SK-N-SH (cell line): ENCODE measurements around the gene GFM1. TPM values are rescaled to one million over a fixed set of nuclear protein-coding genes. Genes with fewer than 3 reads are reported as not detected.

Experiments used
- CTCF ChIA-PET: fragments of 300-600, 350-600 bp; formaldehyde crosslinking; extraction: SDS; loops from one replicate; lab custom pipeline; 2021; lab: Yijun Ruan, JAX
- POLR2A ChIA-PET: fragments of 350-600 bp; sonication (Branson Sonifier 250); formaldehyde crosslinking; extraction: SDS; loops from one replicate; lab custom pipeline; 2020; ENCODE audit warnings: antibody characterized with exemption, inconsistent platforms; lab: Yijun Ruan, JAX
- DNase-seq: peaks from one replicate; pipeline ENCODE4 v3.0.0; 2012
- H2AFZ ChIP-seq: fragments of 200-600 bp; sonication (generic); 2 replicates; pipeline ENCODE4 v1.8.1; 2016; ENCODE audit warnings: antibody characterized with exemption, mild to moderate bottlenecking, low read depth
- H3F3A ChIP-seq: fragments of 200-600 bp; sonication (generic); replicated peaks from 2 replicates; pipeline ENCODE3; 2016; ENCODE audit warnings: antibody characterized with exemption, mild to moderate bottlenecking; ENCODE audit not compliant: insufficient read depth
- H3K27ac ChIP-seq, 2 experiments: fragments of 200-500 bp in 1 of 2; fragments of 200-600 bp in 1 of 2; sonication (Bioruptor generic) in 1 of 2; sonication (generic), shearing (Covaris generic) in 1 of 2; 2 replicates each; pipeline versions ENCODE4 v1.5.1 to v1.6.1; 2014 to 2016; ENCODE audit warnings: low read depth in 2 of 2, inconsistent platforms in 1 of 2, low read length in 1 of 2, mild to moderate bottlenecking in 1 of 2, mixed read lengths in 1 of 2
- H3K27me3 ChIP-seq: fragments of 200-600 bp; sonication (generic), shearing (Covaris generic); 2 replicates; pipeline ENCODE4 v1.6.1; 2016; ENCODE audit warnings: mixed run types; ENCODE audit not compliant: insufficient read depth
- H3K36me3 ChIP-seq, 2 experiments: fragments of 200-500 bp in 1 of 2; fragments of 200-600 bp in 1 of 2; sonication (Bioruptor generic) in 1 of 2; sonication (generic) in 1 of 2; replicated peaks in 1 of 2; 2 replicates each; pipeline versions ENCODE3 to v1.5.1; 2014 to 2016; ENCODE audit warnings: low read length in 1 of 2, mild to moderate bottlenecking in 1 of 2; ENCODE audit not compliant: insufficient read depth in 2 of 2, control insufficient read depth in 1 of 2
- H3K4me1 ChIP-seq, 2 experiments: fragments of 200-500 bp in 1 of 2; fragments of 200-600 bp in 1 of 2; sonication (Bioruptor generic) in 1 of 2; sonication (generic), shearing (Covaris generic) in 1 of 2; 2 replicates each; pipeline versions ENCODE4 v1.5.1 to v1.6.1; 2014 to 2016; ENCODE audit warnings: low read depth in 1 of 2, low read length in 1 of 2, mixed run types in 1 of 2; ENCODE audit not compliant: insufficient read depth in 2 of 2, control insufficient read depth in 1 of 2
- H3K4me2 ChIP-seq: fragments of 200-600 bp; sonication (generic), shearing (Covaris generic); 2 replicates; pipeline ENCODE4 v1.6.1; 2017; ENCODE audit warnings: mixed run types
- H3K4me3 ChIP-seq, 2 experiments: fragments of 200-500 bp in 1 of 2; fragments of 200-600 bp in 1 of 2; sonication (Bioruptor generic) in 1 of 2; sonication (generic), shearing (Covaris generic) in 1 of 2; 2 replicates each; pipeline versions ENCODE4 v1.5.1 to v1.8.1; 2014 to 2016; ENCODE audit warnings: low read depth in 2 of 2, inconsistent platforms in 1 of 2, low read length in 1 of 2, mild to moderate bottlenecking in 1 of 2, mixed read lengths in 1 of 2, moderate library complexity in 1 of 2
- H3K79me2 ChIP-seq: fragments of 200-600 bp; sonication (generic); 2 replicates; pipeline ENCODE4 v1.8.1; 2017; ENCODE audit warnings: mild to moderate bottlenecking; ENCODE audit not compliant: insufficient read depth
- H3K9ac ChIP-seq: fragments of 200-600 bp; sonication (generic); 2 replicates; pipeline ENCODE4 v1.6.1; 2017; ENCODE audit warnings: mixed run types
- H3K9me2 ChIP-seq: fragments of 200-600 bp; sonication (generic); 2 replicates; pipeline ENCODE4 v1.6.1; 2017; ENCODE audit warnings: mixed run types
- H3K9me3 ChIP-seq: fragments of 200-600 bp; sonication (generic); 2 replicates; pipeline ENCODE4 v1.6.1; 2017; ENCODE audit warnings: mixed run types, mild to moderate bottlenecking, moderate library complexity
- H4K20me1 ChIP-seq: fragments of 200-600 bp; sonication (generic); 2 replicates; pipeline ENCODE4 v1.6.1; 2017; ENCODE audit warnings: mild to moderate bottlenecking, mixed run types; ENCODE audit not compliant: insufficient read depth
- GABPA ChIP-seq: IDR thresholded peaks from 2 replicates; pipeline ENCODE4 v1.4.0; 2012; ENCODE audit warnings: low read depth, mild to moderate bottlenecking
- MEF2A ChIP-seq: IDR thresholded peaks from 2 replicates; pipeline ENCODE4 v1.4.0; 2012; ENCODE audit warnings: low read depth, borderline replicate concordance
- MXI1 ChIP-seq: IDR thresholded peaks from 2 replicates; pipeline ENCODE4 v1.6.1; 2012; ENCODE audit warnings: mild to moderate bottlenecking, low read depth, low read length, improper control_type of control experiment
- RAD21 ChIP-seq: IDR thresholded peaks from 2 replicates; pipeline ENCODE4 v1.6.1; 2012; ENCODE audit warnings: mild to moderate bottlenecking, low read length
- SIN3A ChIP-seq: IDR thresholded peaks from 2 replicates; pipeline ENCODE4 v1.6.1; 2012; ENCODE audit warnings: low read depth, mild to moderate bottlenecking, low read length, moderate library complexity, borderline replicate concordance
- SMC3 ChIP-seq: IDR thresholded peaks from 2 replicates; pipeline ENCODE4 v1.6.1; 2012; ENCODE audit warnings: low read depth, low read length, improper control_type of control experiment
- WGBS: methylation state at CpG from one replicate; pipeline ENCODE4 v1.1.6; 2017; ENCODE audit warnings: low lambda C conversion rate; 5-methylcytosine and 5-hydroxymethylcytosine counted together
- polyA plus RNA-seq, 3 experiments: library from polyadenylated mRNA; depleted of rRNA; stranded (reverse); fragments of >200 nt; gene quantifications; 2 replicates each; pipeline ENCODE4 v1.2.3, GENCODE V29; 2012
- TF ChIP-seq, protein P1 (sequence below): IDR thresholded peaks from 2 replicates; pipeline ENCODE4 v1.6.1; 2012; ENCODE audit warnings: mild to moderate bottlenecking, low read depth, low read length, moderate library complexity
- TF ChIP-seq, protein P2 (sequence below): fragments of 200-600 bp; sonication (generic); IDR thresholded peaks from 2 replicates; pipeline ENCODE4 v1.6.1; 2017; ENCODE audit warnings: antibody characterized with exemption, mild to moderate bottlenecking, moderate library complexity
- TF ChIP-seq, protein P3 (sequence below): fragments of 150-350 bp; IDR thresholded peaks from 2 replicates; pipeline ENCODE4 v1.6.1; 2016; ENCODE audit warnings: mild to moderate bottlenecking, low read depth, low read length
- TF ChIP-seq, protein P4 (sequence below): IDR thresholded peaks from 2 replicates; pipeline ENCODE4 v1.4.0; 2012; ENCODE audit warnings: low read depth, borderline replicate concordance

Gene GFM1
- polyA plus RNA-seq, 1 of the 3 experiments (the other 2 are of a cell fraction): 25.2 TPM

DNA sequence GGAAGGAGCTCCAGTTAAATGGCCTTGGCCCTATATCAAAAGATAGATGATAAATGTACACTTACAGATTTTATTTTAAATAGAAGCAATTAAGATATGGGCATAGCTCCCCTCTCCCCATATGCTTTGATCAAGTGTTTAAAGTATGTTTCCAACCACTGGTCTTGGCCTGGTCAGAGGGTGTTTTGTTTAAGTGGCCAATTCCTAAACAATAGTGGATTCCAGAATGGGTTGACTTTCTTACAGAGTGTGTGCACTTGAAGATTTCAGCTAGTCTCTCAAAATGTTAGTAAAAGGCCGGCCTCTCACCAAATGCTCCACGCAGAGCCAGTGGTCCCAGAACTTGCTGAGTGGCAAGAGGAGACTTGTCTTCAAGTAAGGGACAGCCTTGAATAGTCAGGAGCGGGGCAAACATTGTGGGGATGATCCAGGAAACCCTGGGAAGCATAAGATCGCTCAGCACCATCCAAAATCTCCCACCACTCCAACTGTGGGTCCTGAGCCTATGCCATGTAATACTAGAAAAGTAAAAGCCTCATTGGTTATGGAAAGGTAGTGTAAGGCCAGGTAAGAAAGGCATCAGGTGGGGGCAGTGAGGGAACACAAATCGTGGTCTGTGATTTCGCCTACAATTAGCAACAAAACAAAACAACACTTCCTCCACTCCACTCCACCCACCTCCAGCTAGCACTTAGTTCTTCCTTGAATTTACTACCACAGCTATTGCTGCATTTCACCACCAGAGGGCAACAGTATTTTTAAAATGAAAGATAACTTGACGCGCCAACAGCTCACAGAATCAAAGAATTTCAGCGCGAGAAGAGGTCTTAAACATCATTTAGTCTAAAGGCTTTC, 83.1 kb downstream of the GFM1 start:
- Histone ChIP-seq H3K36me3 (no peaks in the 10 kb centered on the region), H3K9me2 (no peaks in the 10 kb centered on the region), H3K27me3 (no peaks in the 10 kb centered on the region), H3K4me1 (peaks cover 17 to 20% of the 10 kb centered on the region in 2 experiments; a peak in 3 of 4 replicates), H3K4me3 (no peak overlapping the region; a peak in 1 of 4 replicates), H3K9me3 (no peaks in the 10 kb centered on the region), H3K27ac (no peak overlapping the region), H2AFZ (no peak overlapping the region), H3F3A (peaks cover 24% of the 10 kb centered on the region), H4K20me1 (no peaks in the 10 kb centered on the region)
- WGBS: 26% methylated on average over 10 of the region's 10 CpGs
- DNase-seq: peak; percentile 75
- ChIA-PET CTCF (interaction anchor here (0.5 to 7.3 kb wide), 43 partner anchors 9 to 1172 kb away, joined by 3 to 146 read pairs (median 4); partner anchors contain the start of gene MFSD1), POLR2A (interaction anchor here (1.1 kb wide), 1 partner anchor 62 kb away, joined by 3 read pairs; no protein-coding TSS in a partner anchor)
- no peak for TF ChIP-seq MXI1
- no peak for TF ChIP-seq SIN3A
- TF ChIP-seq, protein P1, sequence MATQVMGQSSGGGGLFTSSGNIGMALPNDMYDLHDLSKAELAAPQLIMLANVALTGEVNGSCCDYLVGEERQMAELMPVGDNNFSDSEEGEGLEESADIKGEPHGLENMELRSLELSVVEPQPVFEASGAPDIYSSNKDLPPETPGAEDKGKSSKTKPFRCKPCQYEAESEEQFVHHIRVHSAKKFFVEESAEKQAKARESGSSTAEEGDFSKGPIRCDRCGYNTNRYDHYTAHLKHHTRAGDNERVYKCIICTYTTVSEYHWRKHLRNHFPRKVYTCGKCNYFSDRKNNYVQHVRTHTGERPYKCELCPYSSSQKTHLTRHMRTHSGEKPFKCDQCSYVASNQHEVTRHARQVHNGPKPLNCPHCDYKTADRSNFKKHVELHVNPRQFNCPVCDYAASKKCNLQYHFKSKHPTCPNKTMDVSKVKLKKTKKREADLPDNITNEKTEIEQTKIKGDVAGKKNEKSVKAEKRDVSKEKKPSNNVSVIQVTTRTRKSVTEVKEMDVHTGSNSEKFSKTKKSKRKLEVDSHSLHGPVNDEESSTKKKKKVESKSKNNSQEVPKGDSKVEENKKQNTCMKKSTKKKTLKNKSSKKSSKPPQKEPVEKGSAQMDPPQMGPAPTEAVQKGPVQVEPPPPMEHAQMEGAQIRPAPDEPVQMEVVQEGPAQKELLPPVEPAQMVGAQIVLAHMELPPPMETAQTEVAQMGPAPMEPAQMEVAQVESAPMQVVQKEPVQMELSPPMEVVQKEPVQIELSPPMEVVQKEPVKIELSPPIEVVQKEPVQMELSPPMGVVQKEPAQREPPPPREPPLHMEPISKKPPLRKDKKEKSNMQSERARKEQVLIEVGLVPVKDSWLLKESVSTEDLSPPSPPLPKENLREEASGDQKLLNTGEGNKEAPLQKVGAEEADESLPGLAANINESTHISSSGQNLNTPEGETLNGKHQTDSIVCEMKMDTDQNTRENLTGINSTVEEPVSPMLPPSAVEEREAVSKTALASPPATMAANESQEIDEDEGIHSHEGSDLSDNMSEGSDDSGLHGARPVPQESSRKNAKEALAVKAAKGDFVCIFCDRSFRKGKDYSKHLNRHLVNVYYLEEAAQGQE: no peak
- TF ChIP-seq SMC3: peak; percentile 85
- no peak for TF ChIP-seq MEF2A
- TF ChIP-seq GABPA: no peak
- TF ChIP-seq, protein P2, sequence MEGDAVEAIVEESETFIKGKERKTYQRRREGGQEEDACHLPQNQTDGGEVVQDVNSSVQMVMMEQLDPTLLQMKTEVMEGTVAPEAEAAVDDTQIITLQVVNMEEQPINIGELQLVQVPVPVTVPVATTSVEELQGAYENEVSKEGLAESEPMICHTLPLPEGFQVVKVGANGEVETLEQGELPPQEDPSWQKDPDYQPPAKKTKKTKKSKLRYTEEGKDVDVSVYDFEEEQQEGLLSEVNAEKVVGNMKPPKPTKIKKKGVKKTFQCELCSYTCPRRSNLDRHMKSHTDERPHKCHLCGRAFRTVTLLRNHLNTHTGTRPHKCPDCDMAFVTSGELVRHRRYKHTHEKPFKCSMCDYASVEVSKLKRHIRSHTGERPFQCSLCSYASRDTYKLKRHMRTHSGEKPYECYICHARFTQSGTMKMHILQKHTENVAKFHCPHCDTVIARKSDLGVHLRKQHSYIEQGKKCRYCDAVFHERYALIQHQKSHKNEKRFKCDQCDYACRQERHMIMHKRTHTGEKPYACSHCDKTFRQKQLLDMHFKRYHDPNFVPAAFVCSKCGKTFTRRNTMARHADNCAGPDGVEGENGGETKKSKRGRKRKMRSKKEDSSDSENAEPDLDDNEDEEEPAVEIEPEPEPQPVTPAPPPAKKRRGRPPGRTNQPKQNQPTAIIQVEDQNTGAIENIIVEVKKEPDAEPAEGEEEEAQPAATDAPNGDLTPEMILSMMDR: peak; percentile 88
- TF ChIP-seq RAD21: peak; percentile 79
- TF ChIP-seq, all 33 proteins: peak for 3
- Histone ChIP-seq H3K4me2 (no peak overlapping the region), H3K9ac (no peak overlapping the region), H3K79me2 (no peaks in the 10 kb centered on the region)

DNA sequence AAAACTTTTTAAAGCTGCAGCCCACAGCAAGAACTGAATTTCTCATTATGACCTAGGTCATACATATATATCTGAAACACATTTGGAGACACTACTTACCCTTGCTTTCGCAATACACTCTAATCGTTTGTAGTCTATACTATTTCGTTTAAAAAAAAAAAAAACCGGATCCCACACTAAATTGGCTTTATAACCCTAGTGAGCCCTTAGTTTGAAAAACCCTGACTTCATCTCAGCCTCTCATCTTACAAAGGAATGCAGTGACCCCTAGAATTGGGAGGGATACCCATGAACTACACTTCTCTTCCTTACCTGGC, 83.7 kb downstream of the GFM1 start:
- TF ChIP-seq, protein P3, sequence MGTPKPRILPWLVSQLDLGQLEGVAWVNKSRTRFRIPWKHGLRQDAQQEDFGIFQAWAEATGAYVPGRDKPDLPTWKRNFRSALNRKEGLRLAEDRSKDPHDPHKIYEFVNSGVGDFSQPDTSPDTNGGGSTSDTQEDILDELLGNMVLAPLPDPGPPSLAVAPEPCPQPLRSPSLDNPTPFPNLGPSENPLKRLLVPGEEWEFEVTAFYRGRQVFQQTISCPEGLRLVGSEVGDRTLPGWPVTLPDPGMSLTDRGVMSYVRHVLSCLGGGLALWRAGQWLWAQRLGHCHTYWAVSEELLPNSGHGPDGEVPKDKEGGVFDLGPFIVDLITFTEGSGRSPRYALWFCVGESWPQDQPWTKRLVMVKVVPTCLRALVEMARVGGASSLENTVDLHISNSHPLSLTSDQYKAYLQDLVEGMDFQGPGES: no peak
- TF ChIP-seq, protein P4, sequence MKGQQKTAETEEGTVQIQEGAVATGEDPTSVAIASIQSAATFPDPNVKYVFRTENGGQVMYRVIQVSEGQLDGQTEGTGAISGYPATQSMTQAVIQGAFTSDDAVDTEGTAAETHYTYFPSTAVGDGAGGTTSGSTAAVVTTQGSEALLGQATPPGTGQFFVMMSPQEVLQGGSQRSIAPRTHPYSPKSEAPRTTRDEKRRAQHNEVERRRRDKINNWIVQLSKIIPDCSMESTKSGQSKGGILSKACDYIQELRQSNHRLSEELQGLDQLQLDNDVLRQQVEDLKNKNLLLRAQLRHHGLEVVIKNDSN: no peak
- no peak for TF ChIP-seq RAD21
- POLR2A ChIA-PET: interaction anchor here (1.1 kb wide), 1 partner anchor 62 kb away, joined by 3 read pairs; no protein-coding TSS in a partner anchor

More for the DNA sequence above, 83.7 kb downstream of the GFM1 start:
- no peaks in the 10 kb centered on the region for H3K9me2 ChIP-seq
- H3K27me3 ChIP-seq: no peaks in the 10 kb centered on the region
- CTCF ChIA-PET: interaction anchor here (0.7 to 7.3 kb wide), 38 partner anchors 10 to 532 kb away, joined by 3 to 146 read pairs (median 6); partner anchors contain the start of gene MFSD1
- no peaks in the 10 kb centered on the region for H3K79me2 ChIP-seq
- no peak overlapping the region for H2AFZ ChIP-seq
- H4K20me1 ChIP-seq: no peaks in the 10 kb centered on the region
- H3K9ac ChIP-seq: no peak overlapping the region
- H3K4me3 ChIP-seq: no peak overlapping the region; a peak in 1 of 4 replicates
- DNase-seq: no peak
- no peak overlapping the region for H3K27ac ChIP-seq
- no peak overlapping the region for H3K4me2 ChIP-seq
- peaks cover 14% of the 10 kb centered on the region in 2 experiments; a peak in 3 of 4 replicates for H3K4me1 ChIP-seq
- H3F3A ChIP-seq: peaks cover 23% of the 10 kb centered on the region
- 78% methylated on average over 4 of the region's 4 CpGs for WGBS
- H3K9me3 ChIP-seq: no peaks in the 10 kb centered on the region
- H3K36me3 ChIP-seq: no peaks in the 10 kb centered on the region
